Measurements from ENCODE around the gene SLC26A9. TPM values are rescaled to one million over a fixed set of nuclear protein-coding genes. Genes with fewer than 3 reads are reported as not detected.

SLC26A9 gene, protein sequence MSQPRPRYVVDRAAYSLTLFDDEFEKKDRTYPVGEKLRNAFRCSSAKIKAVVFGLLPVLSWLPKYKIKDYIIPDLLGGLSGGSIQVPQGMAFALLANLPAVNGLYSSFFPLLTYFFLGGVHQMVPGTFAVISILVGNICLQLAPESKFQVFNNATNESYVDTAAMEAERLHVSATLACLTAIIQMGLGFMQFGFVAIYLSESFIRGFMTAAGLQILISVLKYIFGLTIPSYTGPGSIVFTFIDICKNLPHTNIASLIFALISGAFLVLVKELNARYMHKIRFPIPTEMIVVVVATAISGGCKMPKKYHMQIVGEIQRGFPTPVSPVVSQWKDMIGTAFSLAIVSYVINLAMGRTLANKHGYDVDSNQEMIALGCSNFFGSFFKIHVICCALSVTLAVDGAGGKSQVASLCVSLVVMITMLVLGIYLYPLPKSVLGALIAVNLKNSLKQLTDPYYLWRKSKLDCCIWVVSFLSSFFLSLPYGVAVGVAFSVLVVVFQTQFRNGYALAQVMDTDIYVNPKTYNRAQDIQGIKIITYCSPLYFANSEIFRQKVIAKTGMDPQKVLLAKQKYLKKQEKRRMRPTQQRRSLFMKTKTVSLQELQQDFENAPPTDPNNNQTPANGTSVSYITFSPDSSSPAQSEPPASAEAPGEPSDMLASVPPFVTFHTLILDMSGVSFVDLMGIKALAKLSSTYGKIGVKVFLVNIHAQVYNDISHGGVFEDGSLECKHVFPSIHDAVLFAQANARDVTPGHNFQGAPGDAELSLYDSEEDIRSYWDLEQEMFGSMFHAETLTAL
- not detected for total RNA-seq

GRCh38 chr1:205943245-205943644 is at the start of gene SLC26A9:
SLC26A9 (minus strand) TSS chr1:205943456; CDS start chr1:205935820, 7,636 bp downstream.
- H3K36me3 Mint-ChIP-seq (ENCODE audit: insufficient read depth in 2 of 2), result no peaks in the 10 kb centered on the region

DNA sequence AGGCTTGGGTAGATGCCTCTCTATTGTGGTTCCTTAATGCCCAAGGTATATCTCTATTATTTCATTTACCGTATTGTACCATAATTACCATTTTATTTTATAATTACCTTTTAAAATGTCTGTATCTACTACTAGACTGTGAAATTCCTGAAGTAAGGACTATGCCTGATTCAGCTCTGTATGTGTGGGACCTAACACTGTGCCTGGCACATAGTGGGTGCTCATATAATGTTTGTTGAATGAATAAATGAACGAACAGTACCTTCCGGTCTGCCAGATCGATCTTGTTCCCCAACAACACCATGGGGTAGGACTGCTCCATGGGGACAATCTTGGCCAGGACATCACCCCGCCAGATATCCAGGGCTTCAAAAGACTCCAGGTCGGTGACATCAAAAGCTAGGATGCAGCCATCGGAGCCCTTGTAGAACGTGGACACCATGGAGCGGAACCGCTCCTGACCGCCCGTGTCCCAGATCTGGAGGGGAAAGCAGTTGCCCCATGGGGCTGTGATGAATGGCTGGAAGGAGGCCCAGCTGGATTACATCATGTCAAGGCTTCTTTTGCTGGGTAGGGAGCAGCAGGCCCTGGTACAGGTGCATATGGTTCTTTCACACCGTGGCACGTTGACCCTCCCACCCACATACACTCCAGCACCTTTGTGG is 49.1 kb upstream of the SLC26A9 start:
- Mint-ChIP-seq H3K27ac (no peak overlapping the region), H3K36me3 (ENCODE audit: insufficient read depth in 2 of 2) (no peaks in the 10 kb centered on the region), H3K9me3 (no peaks in the 10 kb centered on the region), H3K4me3 (no peak overlapping the region), H3K4me1 (ENCODE audit: low read depth) (no peaks in the 10 kb centered on the region), H3K27me3 (ENCODE audit: low read depth) (peaks cover 40% of the 10 kb centered on the region)
- ATAC-seq (replicated peaks in 1 of 2) (no peak), DNase-seq (no peak)

More at GRCh38 chr1:205943245-205943644, at the start of gene SLC26A9:
- H3K9me3 Mint-ChIP-seq, result no peaks in the 10 kb centered on the region
- DNase-seq, result no peak
- no peak within 1 kb of the TSS for H3K4me3 Mint-ChIP-seq
- no peaks in the 10 kb centered on the region for H3K4me1 Mint-ChIP-seq (ENCODE audit: low read depth)
- H3K27me3 Mint-ChIP-seq (ENCODE audit: low read depth), result peaks cover 48% of the 10 kb centered on the region
- ATAC-seq (replicated peaks in 1 of 2), result no peak
- no peak within 1 kb of the TSS for H3K27ac Mint-ChIP-seq

- DNase-seq (no peak), ATAC-seq (replicated peaks in 1 of 2) (no peak)
- Mint-ChIP-seq H3K27ac (no peak overlapping the region), H3K36me3 (ENCODE audit: insufficient read depth in 2 of 2) (no peaks in the 10 kb centered on the region), H3K27me3 (ENCODE audit: low read depth) (peaks cover 34% of the 10 kb centered on the region), H3K9me3 (no peaks in the 10 kb centered on the region), H3K4me1 (ENCODE audit: low read depth) (no peaks in the 10 kb centered on the region), H3K4me3 (no peak overlapping the region)
Measured at GRCh38 chr1:205991237-205991636, 48.0 kb upstream of the SLC26A9 start.

- ATAC-seq (replicated peaks in 1 of 2), result no peak
- Mint-ChIP-seq H3K36me3 (ENCODE audit: insufficient read depth in 2 of 2) (no peaks in the 10 kb centered on the region), H3K4me1 (ENCODE audit: low read depth) (no peaks in the 10 kb centered on the region), H3K4me3 (no peak overlapping the region), H3K27me3 (ENCODE audit: low read depth) (peaks cover 34% of the 10 kb centered on the region), H3K9me3 (no peaks in the 10 kb centered on the region), H3K27ac (no peak overlapping the region)
- no peak for DNase-seq
Measured at GRCh38 chr1:205990226-205990625, 47.0 kb upstream of the SLC26A9 start.

DNA sequence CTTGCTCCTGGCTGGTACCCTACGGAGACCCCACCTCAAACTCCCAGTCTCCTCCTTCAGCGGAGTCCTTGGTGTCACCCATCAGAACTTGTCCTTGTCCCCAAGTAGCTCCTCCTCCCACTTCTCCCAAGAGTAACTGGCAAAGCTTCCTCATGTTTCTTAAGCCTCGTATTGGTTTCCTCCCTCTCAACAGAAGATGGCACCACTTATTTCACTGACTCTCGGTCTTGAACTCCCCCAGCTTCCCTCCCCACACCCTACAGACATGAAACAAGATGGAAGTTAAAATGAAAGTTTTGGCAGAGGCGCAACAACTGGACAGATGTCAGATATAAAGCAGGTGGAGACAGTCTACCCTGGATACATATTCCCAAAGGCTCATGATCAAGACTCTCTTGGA is 46.5 kb upstream of the SLC26A9 start:
- Mint-ChIP-seq H3K36me3 (ENCODE audit: insufficient read depth in 2 of 2) (no peaks in the 10 kb centered on the region), H3K9me3 (no peaks in the 10 kb centered on the region), H3K4me3 (no peak overlapping the region), H3K27ac (no peak overlapping the region), H3K27me3 (ENCODE audit: low read depth) (peaks cover 34% of the 10 kb centered on the region), H3K4me1 (ENCODE audit: low read depth) (no peaks in the 10 kb centered on the region)
- ATAC-seq (replicated peaks in 1 of 2) (no peak), DNase-seq (no peak)

GRCh38 chr1:205988585-205988995 is 45.3 kb upstream of the SLC26A9 start:
- Mint-ChIP-seq H3K27me3 (ENCODE audit: low read depth) (peaks cover 26% of the 10 kb centered on the region), H3K4me1 (ENCODE audit: low read depth) (no peaks in the 10 kb centered on the region), H3K9me3 (no peaks in the 10 kb centered on the region), H3K4me3 (no peak overlapping the region), H3K27ac (no peak overlapping the region), H3K36me3 (ENCODE audit: insufficient read depth in 2 of 2) (no peaks in the 10 kb centered on the region)
- ATAC-seq (replicated peaks in 1 of 2) (no peak), DNase-seq (no peak)

- Mint-ChIP-seq H3K4me3 (no peak overlapping the region), H3K4me1 (ENCODE audit: low read depth) (no peaks in the 10 kb centered on the region), H3K27me3 (ENCODE audit: low read depth) (peaks cover 20% of the 10 kb centered on the region), H3K27ac (no peak overlapping the region), H3K36me3 (ENCODE audit: insufficient read depth in 2 of 2) (no peaks in the 10 kb centered on the region), H3K9me3 (peaks cover 3 to 5% of the 10 kb centered on the region in 2 donors)
- no peak for ATAC-seq (replicated peaks in 1 of 2)
- DNase-seq, result no peak
Measured at GRCh38 chr1:205986861-205987260, 43.6 kb upstream of the SLC26A9 start.

DNA sequence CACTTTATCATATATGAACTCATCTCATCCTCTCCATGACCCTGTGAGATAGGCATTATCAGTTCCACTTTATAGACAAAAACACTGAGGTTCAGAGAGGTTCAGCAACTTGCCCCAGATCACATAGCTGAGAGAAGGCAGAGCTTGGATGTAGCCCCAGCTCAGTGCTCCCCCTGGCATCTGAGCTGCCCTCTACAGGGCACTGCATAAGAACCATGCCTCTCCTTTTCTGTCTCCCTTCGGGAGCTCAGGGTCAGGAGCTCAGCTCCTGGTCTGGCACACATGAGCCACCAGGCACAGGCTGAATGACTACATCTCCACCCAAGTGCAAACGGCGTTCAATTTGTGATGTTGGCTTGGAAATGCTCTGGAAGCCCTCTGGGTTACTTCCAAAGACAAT is 43.0 kb upstream of the SLC26A9 start:
- H3K36me3 Mint-ChIP-seq (ENCODE audit: insufficient read depth in 2 of 2), result no peaks in the 10 kb centered on the region
- H3K4me1 Mint-ChIP-seq (ENCODE audit: low read depth), result no peaks in the 10 kb centered on the region
- H3K9me3 Mint-ChIP-seq, result peaks cover 3 to 6% of the 10 kb centered on the region in 2 donors
- no peak overlapping the region for H3K27ac Mint-ChIP-seq
- ATAC-seq (replicated peaks in 1 of 2) (no peak), DNase-seq (no peak)
- H3K27me3 Mint-ChIP-seq (ENCODE audit: low read depth), result peaks cover 14% of the 10 kb centered on the region
- H3K4me3 Mint-ChIP-seq, result no peak overlapping the region

DNA sequence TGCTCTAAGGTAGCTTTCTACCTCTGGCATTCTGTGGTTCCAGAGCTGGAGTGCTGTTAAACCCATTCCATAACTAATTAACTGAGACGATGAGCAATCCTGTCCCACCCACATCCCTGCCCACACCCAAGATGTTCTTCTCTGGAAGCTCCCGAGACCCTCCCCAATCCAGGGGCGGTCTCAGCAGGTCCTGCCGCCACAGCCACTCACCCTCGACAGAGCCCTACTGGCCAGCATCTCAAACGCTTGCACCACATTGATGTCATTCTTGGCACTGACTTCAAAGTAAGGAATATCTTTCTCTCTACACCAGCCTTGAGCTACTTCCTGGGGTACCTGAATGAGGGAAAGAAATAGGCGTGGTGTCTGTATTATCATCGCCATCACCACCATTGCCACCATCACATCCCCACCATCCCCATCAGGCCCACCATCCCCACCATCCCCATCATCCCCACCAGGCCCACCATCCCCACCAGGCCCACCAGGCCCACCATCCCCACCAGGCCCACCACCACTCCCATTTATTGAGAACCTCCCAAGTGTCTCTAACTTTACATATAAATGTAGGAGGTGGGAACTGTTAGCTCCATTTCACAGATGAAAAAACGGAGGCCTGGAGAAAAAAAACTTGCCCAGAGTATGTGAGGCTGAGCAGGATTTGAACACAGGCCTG is 42.2 kb upstream of the SLC26A9 start:
- H3K36me3 Mint-ChIP-seq (ENCODE audit: insufficient read depth in 2 of 2), result no peaks in the 10 kb centered on the region
- peaks cover 10% of the 10 kb centered on the region for H3K27me3 Mint-ChIP-seq (ENCODE audit: low read depth)
- ATAC-seq (replicated peaks in 1 of 2) (no peak), DNase-seq (no peak)
- H3K4me3 Mint-ChIP-seq, result no peak overlapping the region
- no peak overlapping the region for H3K27ac Mint-ChIP-seq
- no peaks in the 10 kb centered on the region for H3K4me1 Mint-ChIP-seq (ENCODE audit: low read depth)
- peaks cover 3 to 7% of the 10 kb centered on the region in 2 donors for H3K9me3 Mint-ChIP-seq

GRCh38 chr1:205983925-205984725 is 40.9 kb upstream of the SLC26A9 start:
- no peaks in the 10 kb centered on the region for H3K27me3 Mint-ChIP-seq (ENCODE audit: low read depth)
- DNase-seq (peak; percentile 21 to 32), ATAC-seq (replicated peaks in 1 of 2) (peak; percentile 47 to 56)
- H3K4me3 Mint-ChIP-seq, result no peak overlapping the region
- H3K36me3 Mint-ChIP-seq (ENCODE audit: insufficient read depth in 2 of 2), result no peaks in the 10 kb centered on the region
- H3K4me1 Mint-ChIP-seq (ENCODE audit: low read depth), result no peaks in the 10 kb centered on the region
- H3K27ac Mint-ChIP-seq, result no peak overlapping the region
- H3K9me3 Mint-ChIP-seq, result peaks cover 3 to 7% of the 10 kb centered on the region in 2 donors

DNA sequence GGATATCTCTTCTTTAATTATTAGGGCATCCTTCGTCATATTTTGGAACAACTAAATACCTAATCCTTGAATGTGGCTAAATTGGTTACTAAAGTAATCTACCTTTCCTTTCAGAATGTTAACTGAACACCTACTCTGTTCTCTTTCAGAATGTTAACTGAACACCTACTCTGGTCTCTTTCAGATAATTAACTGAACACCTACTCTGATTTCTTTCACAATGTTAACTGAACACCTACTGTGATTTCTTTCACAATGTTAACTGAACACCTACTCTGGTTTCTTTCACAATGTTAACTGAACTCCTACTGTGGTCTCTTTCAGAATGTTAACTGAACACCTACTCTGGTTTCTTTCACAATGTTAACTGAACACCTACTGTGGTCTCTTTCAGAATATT is 38.0 kb upstream of the SLC26A9 start:
- Mint-ChIP-seq H3K36me3 (ENCODE audit: insufficient read depth in 2 of 2) (no peaks in the 10 kb centered on the region), H3K4me1 (ENCODE audit: low read depth) (no peaks in the 10 kb centered on the region), H3K9me3 (peaks cover 3 to 7% of the 10 kb centered on the region in 2 donors), H3K27me3 (ENCODE audit: low read depth) (no peaks in the 10 kb centered on the region), H3K27ac (no peak overlapping the region), H3K4me3 (no peak overlapping the region)
- ATAC-seq (replicated peaks in 1 of 2) (no peak), DNase-seq (no peak)

- H3K4me1 Mint-ChIP-seq (ENCODE audit: low read depth), result no peaks in the 10 kb centered on the region
- ATAC-seq (replicated peaks in 1 of 2), result no peak
- DNase-seq, result no peak
- peaks cover 3 to 7% of the 10 kb centered on the region in 2 donors for H3K9me3 Mint-ChIP-seq
- H3K4me3 Mint-ChIP-seq, result no peak overlapping the region
- H3K27ac Mint-ChIP-seq, result no peak overlapping the region
- H3K36me3 Mint-ChIP-seq (ENCODE audit: insufficient read depth in 2 of 2), result no peaks in the 10 kb centered on the region
- no peaks in the 10 kb centered on the region for H3K27me3 Mint-ChIP-seq (ENCODE audit: low read depth)
Measured at GRCh38 chr1:205980237-205980870, 37.1 kb upstream of the SLC26A9 start.

Data from activated T-cell treated with anti-CD3 and anti-CD28 coated beads, Interleukin-2, amount 50 U/mL, for 72 hours (primary cell).